K562 (cell line): ENCODE results near the gene ANXA4. TPM values are rescaled to one million over a fixed set of nuclear protein-coding genes. Genes with fewer than 3 reads are reported as not detected.

ENCODE experiments used
- HOXB6 ChIP-seq: fragments of 250-450 bp; sonication (Bioruptor Pico); IDR thresholded peaks from 2 replicates; pipeline ENCODE4 v1.5.1; 2022; ENCODE audit warnings: mild to moderate bottlenecking, borderline replicate concordance
- MCM3 ChIP-seq: fragments of 450-650 bp; IDR thresholded peaks from 2 replicates; pipeline ENCODE4 v1.6.1; 2016
- PHB ChIP-seq: fragments of 250-450 bp; sonication (Bioruptor Pico); IDR thresholded peaks from 2 replicates; pipeline ENCODE4 v1.5.0; 2021
- POLR2G ChIP-seq: fragments of 200-400 bp; formaldehyde crosslinking; IDR thresholded peaks from 2 replicates; pipeline ENCODE4 v1.6.1; 2017; ENCODE audit warnings: low read depth, mild to moderate bottlenecking, antibody characterized with exemption, low read length, moderate library complexity
- RBM15 ChIP-seq: fragments of 200-400 bp; formaldehyde crosslinking; IDR thresholded peaks from 2 replicates; pipeline ENCODE4 v1.6.1; 2018; ENCODE audit warnings: mild to moderate bottlenecking, low read length, moderate library complexity; ENCODE audit not compliant: insufficient read depth
- RBM39 ChIP-seq: fragments of 200-400 bp; formaldehyde crosslinking; optimal IDR thresholded peaks from 2 replicates; pipeline ENCODE3; 2018; ENCODE audit warnings: low read depth, low read length
- TEAD4 ChIP-seq, 2 experiments: sonication (generic) in 1 of 2; formaldehyde crosslinking in 1 of 2; IDR thresholded peaks; 2 replicates each; pipeline versions ENCODE4 v1.6.1 to v1.8.0; 2012 to 2022; ENCODE audit warnings: borderline replicate concordance in 1 of 2, inconsistent platforms in 1 of 2, low read length in 1 of 2, mild to moderate bottlenecking in 1 of 2, missing genetic modification reagents in 1 of 2
- ZKSCAN1 ChIP-seq: fragments of 150-350 bp; IDR thresholded peaks from 2 replicates; pipeline ENCODE4 v1.6.1; 2016; ENCODE audit warnings: low read depth, low read length
- ZNF133 ChIP-seq: fragments of 250-450 bp; sonication (Bioruptor Pico); IDR thresholded peaks from 2 replicates; pipeline ENCODE4 v1.4.0; 2020; ENCODE audit warnings: mild to moderate bottlenecking
- ZNF699 ChIP-seq: fragments of 250-450 bp; sonication (Bioruptor Pico); IDR thresholded peaks from 2 replicates; pipeline ENCODE4 v1.8.0; 2021; ENCODE audit warnings: mild to moderate bottlenecking, moderate library complexity; ENCODE audit not compliant: insufficient replicate concordance
- ZNF76 ChIP-seq: fragments of 250-450 bp; sonication (Bioruptor Pico); IDR thresholded peaks from 2 replicates; pipeline ENCODE4 v1.4.0; 2020; ENCODE audit warnings: mild to moderate bottlenecking, moderate library complexity, borderline replicate concordance
- polyA plus RNA-seq, 8 experiments: library from polyadenylated mRNA; depleted of rRNA in 4 of 8; stranded (reverse) in 5 of 8; unstranded in 3 of 8; fragments of >200 nt; fragmentation: Nextera tagmentation in 2 of 8; fragmentation: Illumina TruSeq in 1 of 8; extraction: Ambion mirVana in 2 of 8; extraction: Trizol in 1 of 8; gene quantifications; 2 replicates each; pipeline versions ENCODE4 v1.2.1 to v1.2.3, GENCODE V29; 2011 to 2014; ENCODE audit warnings: inconsistent platforms in 1 of 8, missing spikeins in 1 of 8
- total RNA-seq, 7 experiments: library from RNA; depleted of rRNA in 6 of 7; stranded (reverse); fragments of >200 nt in 6 of 7; fragmentation: Illumina TruSeq in 2 of 7; extraction: Trizol in 2 of 7; gene quantifications; 2 replicates each; pipeline versions ENCODE4 v1.2.1 to v1.2.3, GENCODE V29; 2011 to 2021; ENCODE audit warnings: low replicate concordance in 1 of 7
- TF ChIP-seq, protein P1 (sequence below), 3 experiments: fragments of 200-800 bp in 1 of 3; fragments of 250-450 bp in 1 of 3; fragments of 450-650 bp in 1 of 3; sonication (Bioruptor Pico) in 1 of 3; sonication (Bioruptor generic) in 1 of 3; formaldehyde crosslinking in 1 of 3; IDR thresholded peaks; 2 replicates each; pipeline versions ENCODE4 v1.6.1 to v1.8.0; 2016 to 2022; ENCODE audit warnings: mild to moderate bottlenecking in 2 of 3, missing genetic modification characterization in 2 of 3, missing compliant biosample characterization in 1 of 3, moderate library complexity in 1 of 3
- TF ChIP-seq, protein P2 (sequence below): sonication (generic); formaldehyde crosslinking; IDR thresholded peaks from 2 replicates; pipeline ENCODE4 v1.8.1; 2023; ENCODE audit warnings: mild to moderate bottlenecking, missing genetic modification reagents
- TF ChIP-seq, protein P3 (sequence below): fragments of 450-650 bp; IDR thresholded peaks from 2 replicates; pipeline ENCODE4 v1.6.1; 2016
- TF ChIP-seq, protein P4 (sequence below): fragments of 450-650 bp; formaldehyde crosslinking; IDR thresholded peaks from 2 replicates; pipeline ENCODE4 v1.4.0; 2020; ENCODE audit warnings: mild to moderate bottlenecking, mixed read lengths
- TF ChIP-seq, protein P5 (sequence below): fragments of 200-800 bp; sonication (Bioruptor generic); IDR thresholded peaks from 2 replicates; pipeline ENCODE4 v1.6.1; 2017; ENCODE audit warnings: missing genetic modification characterization, missing compliant biosample characterization

Gene ANXA4
- total and polyA plus RNA-seq, 9 of the 15 experiments (the other 6 are each of a cell fraction or from before 2014, with no cell fraction given) = 3.4 to 13.6 (median 11.6) TPM

DNA sequence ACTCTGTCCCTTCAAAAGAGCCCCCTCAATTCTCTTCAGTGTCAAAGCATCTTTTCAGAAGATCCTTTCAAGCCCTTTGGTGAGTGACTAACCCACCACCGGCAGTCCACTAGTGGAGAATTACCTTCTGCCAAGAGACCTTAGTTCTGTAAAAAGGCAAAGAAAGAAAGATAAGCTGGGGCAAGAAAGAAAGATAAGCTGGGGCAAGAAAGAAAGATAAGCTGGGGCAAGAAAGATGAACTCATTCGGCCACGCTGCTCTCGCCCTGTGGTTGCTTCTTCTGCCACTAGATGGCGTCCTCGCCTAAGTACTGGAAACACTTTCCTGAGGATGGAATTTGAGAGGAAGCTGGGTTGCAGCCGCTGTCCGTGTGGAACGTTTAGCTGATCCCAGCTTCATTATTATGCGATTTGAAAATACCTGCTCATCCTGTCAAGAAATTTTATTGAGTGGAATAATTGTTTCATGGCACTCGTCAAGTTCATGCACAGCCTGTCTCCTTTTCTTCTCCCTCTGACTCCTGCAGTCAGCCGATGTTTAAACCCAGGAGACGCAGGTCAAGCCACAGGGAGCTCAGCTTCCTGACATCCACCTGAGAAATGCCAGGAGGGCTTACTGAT is 17.3 kb upstream of the ANXA4 start (continued):
- TF ChIP-seq, protein P1, sequence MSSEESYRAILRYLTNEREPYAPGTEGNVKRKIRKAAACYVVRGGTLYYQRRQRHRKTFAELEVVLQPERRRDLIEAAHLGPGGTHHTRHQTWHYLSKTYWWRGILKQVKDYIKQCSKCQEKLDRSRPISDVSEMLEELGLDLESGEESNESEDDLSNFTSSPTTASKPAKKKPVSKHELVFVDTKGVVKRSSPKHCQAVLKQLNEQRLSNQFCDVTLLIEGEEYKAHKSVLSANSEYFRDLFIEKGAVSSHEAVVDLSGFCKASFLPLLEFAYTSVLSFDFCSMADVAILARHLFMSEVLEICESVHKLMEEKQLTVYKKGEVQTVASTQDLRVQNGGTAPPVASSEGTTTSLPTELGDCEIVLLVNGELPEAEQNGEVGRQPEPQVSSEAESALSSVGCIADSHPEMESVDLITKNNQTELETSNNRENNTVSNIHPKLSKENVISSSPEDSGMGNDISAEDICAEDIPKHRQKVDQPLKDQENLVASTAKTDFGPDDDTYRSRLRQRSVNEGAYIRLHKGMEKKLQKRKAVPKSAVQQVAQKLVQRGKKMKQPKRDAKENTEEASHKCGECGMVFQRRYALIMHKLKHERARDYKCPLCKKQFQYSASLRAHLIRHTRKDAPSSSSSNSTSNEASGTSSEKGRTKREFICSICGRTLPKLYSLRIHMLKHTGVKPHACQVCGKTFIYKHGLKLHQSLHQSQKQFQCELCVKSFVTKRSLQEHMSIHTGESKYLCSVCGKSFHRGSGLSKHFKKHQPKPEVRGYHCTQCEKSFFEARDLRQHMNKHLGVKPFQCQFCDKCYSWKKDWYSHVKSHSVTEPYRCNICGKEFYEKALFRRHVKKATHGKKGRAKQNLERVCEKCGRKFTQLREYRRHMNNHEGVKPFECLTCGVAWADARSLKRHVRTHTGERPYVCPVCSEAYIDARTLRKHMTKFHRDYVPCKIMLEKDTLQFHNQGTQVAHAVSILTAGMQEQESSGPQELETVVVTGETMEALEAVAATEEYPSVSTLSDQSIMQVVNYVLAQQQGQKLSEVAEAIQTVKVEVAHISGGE (CRISPR knock-in tag; IDR thresholded peaks at IDR 0.05) = 0 out of 6 replicates have a peak, but pooled peaks of 1 of the 3 experiments have one; percentile 47
- TF ChIP-seq, protein P2, sequence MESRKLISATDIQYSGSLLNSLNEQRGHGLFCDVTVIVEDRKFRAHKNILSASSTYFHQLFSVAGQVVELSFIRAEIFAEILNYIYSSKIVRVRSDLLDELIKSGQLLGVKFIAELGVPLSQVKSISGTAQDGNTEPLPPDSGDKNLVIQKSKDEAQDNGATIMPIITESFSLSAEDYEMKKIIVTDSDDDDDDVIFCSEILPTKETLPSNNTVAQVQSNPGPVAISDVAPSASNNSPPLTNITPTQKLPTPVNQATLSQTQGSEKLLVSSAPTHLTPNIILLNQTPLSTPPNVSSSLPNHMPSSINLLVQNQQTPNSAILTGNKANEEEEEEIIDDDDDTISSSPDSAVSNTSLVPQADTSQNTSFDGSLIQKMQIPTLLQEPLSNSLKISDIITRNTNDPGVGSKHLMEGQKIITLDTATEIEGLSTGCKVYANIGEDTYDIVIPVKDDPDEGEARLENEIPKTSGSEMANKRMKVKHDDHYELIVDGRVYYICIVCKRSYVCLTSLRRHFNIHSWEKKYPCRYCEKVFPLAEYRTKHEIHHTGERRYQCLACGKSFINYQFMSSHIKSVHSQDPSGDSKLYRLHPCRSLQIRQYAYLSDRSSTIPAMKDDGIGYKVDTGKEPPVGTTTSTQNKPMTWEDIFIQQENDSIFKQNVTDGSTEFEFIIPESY = 0 out of 2 replicates have a peak, but pooled peaks have one; percentile 34
- peak; percentile 47 for TF ChIP-seq TEAD4 (IDR thresholded peaks at IDR 0.05; ENCODE audit: low read length)
- no peak for TF ChIP-seq TEAD4 (CRISPR knock-in tag; IDR thresholded peaks at IDR 0.05; ENCODE audit: borderline replicate concordance)
- TF ChIP-seq RBM39 = peak; percentile 48
- TF ChIP-seq, protein P3, sequence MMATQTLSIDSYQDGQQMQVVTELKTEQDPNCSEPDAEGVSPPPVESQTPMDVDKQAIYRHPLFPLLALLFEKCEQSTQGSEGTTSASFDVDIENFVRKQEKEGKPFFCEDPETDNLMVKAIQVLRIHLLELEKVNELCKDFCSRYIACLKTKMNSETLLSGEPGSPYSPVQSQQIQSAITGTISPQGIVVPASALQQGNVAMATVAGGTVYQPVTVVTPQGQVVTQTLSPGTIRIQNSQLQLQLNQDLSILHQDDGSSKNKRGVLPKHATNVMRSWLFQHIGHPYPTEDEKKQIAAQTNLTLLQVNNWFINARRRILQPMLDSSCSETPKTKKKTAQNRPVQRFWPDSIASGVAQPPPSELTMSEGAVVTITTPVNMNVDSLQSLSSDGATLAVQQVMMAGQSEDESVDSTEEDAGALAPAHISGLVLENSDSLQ = no peak
- TF ChIP-seq, protein P4, sequence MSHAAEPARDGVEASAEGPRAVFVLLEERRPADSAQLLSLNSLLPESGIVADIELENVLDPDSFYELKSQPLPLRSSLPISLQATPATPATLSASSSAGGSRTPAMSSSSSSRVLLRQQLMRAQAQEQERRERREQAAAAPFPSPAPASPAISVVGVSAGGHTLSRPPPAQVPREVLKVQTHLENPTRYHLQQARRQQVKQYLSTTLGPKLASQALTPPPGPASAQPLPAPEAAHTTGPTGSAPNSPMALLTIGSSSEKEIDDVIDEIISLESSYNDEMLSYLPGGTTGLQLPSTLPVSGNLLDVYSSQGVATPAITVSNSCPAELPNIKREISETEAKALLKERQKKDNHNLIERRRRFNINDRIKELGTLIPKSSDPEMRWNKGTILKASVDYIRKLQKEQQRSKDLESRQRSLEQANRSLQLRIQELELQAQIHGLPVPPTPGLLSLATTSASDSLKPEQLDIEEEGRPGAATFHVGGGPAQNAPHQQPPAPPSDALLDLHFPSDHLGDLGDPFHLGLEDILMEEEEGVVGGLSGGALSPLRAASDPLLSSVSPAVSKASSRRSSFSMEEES (CRISPR knock-in tag) = no peak
- TF ChIP-seq POLR2G = no peak
- no peak for TF ChIP-seq PHB (CRISPR knock-in tag)
- TF ChIP-seq HOXB6 (CRISPR knock-in tag) = no peak
- TF ChIP-seq ZKSCAN1 = no peak
- TF ChIP-seq MCM3 = no peak
- TF ChIP-seq, protein P5, sequence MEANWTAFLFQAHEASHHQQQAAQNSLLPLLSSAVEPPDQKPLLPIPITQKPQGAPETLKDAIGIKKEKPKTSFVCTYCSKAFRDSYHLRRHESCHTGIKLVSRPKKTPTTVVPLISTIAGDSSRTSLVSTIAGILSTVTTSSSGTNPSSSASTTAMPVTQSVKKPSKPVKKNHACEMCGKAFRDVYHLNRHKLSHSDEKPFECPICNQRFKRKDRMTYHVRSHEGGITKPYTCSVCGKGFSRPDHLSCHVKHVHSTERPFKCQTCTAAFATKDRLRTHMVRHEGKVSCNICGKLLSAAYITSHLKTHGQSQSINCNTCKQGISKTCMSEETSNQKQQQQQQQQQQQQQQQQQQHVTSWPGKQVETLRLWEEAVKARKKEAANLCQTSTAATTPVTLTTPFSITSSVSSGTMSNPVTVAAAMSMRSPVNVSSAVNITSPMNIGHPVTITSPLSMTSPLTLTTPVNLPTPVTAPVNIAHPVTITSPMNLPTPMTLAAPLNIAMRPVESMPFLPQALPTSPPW (CRISPR knock-in tag) = no peak
- no peak for TF ChIP-seq RBM15
- no peak for TF ChIP-seq ZNF76 (CRISPR knock-in tag)
- TF ChIP-seq ZNF699 (CRISPR knock-in tag) = no peak
- no peak for TF ChIP-seq ZNF133 (CRISPR knock-in tag)
